Subcutaneous abdominal adipose tissue (tissue), 5 donors: Measurements from ENCODE around the gene TUBG2.

ENCODE experiments used
- H3K27ac ChIP-seq: one replicate; pipeline ENCODE4 v1.7.0; 2013; ENCODE audit warnings: low read depth, mild to moderate bottlenecking, inconsistent platforms, low read length, moderate library complexity
- H3K27me3 ChIP-seq, 5 donors: one replicate each; pipeline ENCODE4 v1.7.0; 2013; ENCODE audit warnings: low read length in 5 of 5, inconsistent platforms in 1 of 5; ENCODE audit not compliant: control insufficient read depth in 5 of 5, insufficient read depth in 4 of 5
- H3K36me3 ChIP-seq, 5 donors: one replicate each; pipeline ENCODE4 v1.7.0; 2013; ENCODE audit warnings: low read length in 5 of 5; ENCODE audit not compliant: control insufficient read depth in 5 of 5, insufficient read depth in 5 of 5
- H3K4me1 ChIP-seq, 5 donors: one replicate each; pipeline ENCODE4 v1.7.0; 2013; ENCODE audit warnings: low read length in 5 of 5, mild to moderate bottlenecking in 3 of 5, moderate library complexity in 1 of 5; ENCODE audit not compliant: control insufficient read depth in 5 of 5, insufficient read depth in 5 of 5
- H3K4me3 ChIP-seq, 5 donors: one replicate each; pipeline ENCODE4 v1.7.0; 2013; ENCODE audit warnings: low read length in 5 of 5, low read depth in 1 of 5
- H3K9ac ChIP-seq, 5 donors: one replicate each; pipeline ENCODE4 v1.7.0; 2013; ENCODE audit warnings: low read length in 5 of 5, mild to moderate bottlenecking in 4 of 5, moderate library complexity in 3 of 5
- H3K9me3 ChIP-seq, 5 donors: one replicate each; pipeline ENCODE4 v1.7.0; 2013; ENCODE audit warnings: low read length in 5 of 5; ENCODE audit not compliant: control insufficient read depth in 5 of 5
- donor health status: healthy.
- donor health status: healthy.
- donor health status: healthy.
- donor health status: healthy.
- donor health status: healthy.

The TUBG2 gene

DNA sequence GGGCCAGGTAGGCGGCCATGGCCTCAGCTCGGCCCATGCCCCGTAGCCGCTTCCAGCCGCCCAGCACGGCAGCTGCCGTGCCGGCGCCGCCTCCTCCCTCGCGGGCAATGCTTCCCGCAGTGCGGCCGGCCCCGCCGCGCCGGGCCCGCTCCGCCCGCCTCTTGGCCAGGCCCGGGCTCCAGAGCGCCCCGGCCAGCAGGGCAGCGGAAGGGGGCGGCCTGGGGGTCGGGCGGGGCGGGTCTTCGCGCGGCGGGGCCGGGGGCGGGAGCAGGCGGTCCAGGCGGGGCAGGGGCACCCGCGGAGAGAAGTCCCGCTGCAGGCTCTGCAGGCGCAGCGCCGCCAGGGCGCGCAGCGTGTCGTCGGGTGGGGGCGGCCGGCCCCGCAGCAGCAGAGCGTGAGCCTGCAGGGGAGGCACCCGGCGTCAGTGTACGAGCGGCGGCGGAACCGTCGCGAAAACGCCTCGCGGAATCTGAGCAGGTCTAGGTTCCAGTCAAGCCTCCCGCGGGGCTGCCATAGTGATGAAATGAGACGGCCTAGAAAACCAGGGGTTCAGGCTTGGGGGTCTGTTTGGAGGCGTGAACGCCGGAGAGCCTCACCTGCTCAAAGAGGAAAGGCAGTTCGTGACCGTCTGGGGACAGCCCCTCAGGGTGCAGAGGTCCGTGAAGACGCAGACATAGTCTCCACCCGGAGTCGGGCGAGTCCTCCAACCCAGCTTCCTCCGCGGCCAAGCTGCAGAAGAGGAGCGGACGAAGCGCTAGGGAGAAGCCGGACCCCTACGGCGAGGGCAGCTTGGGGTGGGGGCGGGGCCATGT, 11.1 kb downstream of the TUBG2 start:
- H3K9ac ChIP-seq, result no peak overlapping the region
- no peaks in the 10 kb centered on the region for H3K9me3 ChIP-seq
- H3K36me3 ChIP-seq, result peaks cover 0 to 77% (median 66%) of the 10 kb centered on the region in 5 donors
- H3K27me3 ChIP-seq, result no peaks in the 10 kb centered on the region
- H3K27ac ChIP-seq, result no peak overlapping the region
- no peak overlapping the region for H3K4me3 ChIP-seq
- H3K4me1 ChIP-seq, result peaks cover 9 to 73% (median 53%) of the 10 kb centered on the region in 5 donors

- Histone ChIP-seq H3K36me3 (peaks cover 0 to 69% (median 60%) of the 10 kb centered on the region in 5 donors), H3K27ac (no peak overlapping the region), H3K4me1 (peaks cover 9 to 73% (median 54%) of the 10 kb centered on the region in 5 donors), H3K9me3 (no peaks in the 10 kb centered on the region), H3K27me3 (no peaks in the 10 kb centered on the region), H3K4me3 (no peak overlapping the region), H3K9ac (no peak overlapping the region)
Observed at GRCh38 chr17:42670789-42671657, 11.9 kb downstream of the TUBG2 start.

- Histone ChIP-seq H3K27me3 (no peaks in the 10 kb centered on the region), H3K27ac (no peak overlapping the region), H3K9me3 (no peaks in the 10 kb centered on the region), H3K9ac (no peak overlapping the region), H3K4me3 (no peak overlapping the region), H3K36me3 (peaks cover 0 to 58% (median 52%) of the 10 kb centered on the region in 5 donors), H3K4me1 (peaks cover 9 to 70% (median 50%) of the 10 kb centered on the region in 5 donors)
Observed at GRCh38 chr17:42672038-42672437, 13.0 kb downstream of the TUBG2 start.

- H3K27ac ChIP-seq, result peak overlapping the region; percentile 76
- peak overlapping the region in 1 of 5 donors; percentile 41 for H3K9ac ChIP-seq
- peaks cover 5 to 66% (median 46%) of the 10 kb centered on the region in 5 donors for H3K4me1 ChIP-seq
- peaks cover 0 to 48% (median 41%) of the 10 kb centered on the region in 5 donors for H3K36me3 ChIP-seq
- H3K4me3 ChIP-seq, result peak overlapping the region in 3 of 5 donors; percentile 94 to 96 (median 96)
- H3K27me3 ChIP-seq, result no peaks in the 10 kb centered on the region
- H3K9me3 ChIP-seq, result no peaks in the 10 kb centered on the region
Observed at GRCh38 chr17:42673266-42673884, 14.3 kb downstream of the TUBG2 start.

DNA sequence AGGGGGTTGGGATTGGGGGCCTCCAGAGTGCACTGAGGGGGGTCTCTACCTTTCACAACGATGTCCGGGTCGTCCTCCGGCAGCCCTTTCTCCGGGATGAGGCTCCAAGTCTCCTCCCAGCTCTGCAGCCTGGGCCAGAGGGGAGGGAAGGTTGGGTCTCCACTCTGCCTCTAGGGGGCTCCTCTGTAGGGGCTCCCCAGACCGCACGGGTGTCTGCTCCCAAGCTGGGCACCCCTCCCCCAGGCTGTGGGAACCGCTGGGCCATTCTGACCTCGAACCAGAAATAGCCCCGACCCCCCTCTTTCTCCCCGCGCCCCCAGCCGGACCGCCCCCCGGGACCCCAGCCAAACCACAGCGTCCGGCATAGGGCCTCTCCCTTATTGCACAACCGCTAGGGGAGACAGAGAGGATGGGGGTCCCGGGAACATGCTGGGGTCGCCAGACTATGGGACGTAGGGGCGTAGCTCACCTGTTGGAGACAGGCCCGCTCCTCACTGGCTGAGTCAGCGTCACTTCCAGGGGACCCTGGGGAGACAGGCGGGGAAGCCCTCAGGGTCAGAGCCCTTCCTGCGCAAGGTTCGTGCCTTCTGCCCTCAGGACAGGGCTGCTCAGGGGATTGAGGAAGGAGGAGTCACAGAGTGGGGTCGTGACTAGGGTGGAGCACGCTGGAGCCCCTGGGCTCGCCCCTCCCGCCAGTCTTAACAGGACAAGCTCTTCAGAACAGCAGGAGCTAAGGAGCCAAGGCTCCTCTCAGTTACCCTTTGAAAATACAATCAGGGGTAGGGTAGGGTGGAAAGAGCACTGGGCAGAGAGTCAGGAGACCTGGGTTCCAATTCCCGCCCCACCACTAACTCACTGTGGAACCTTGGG, 15.0 kb downstream of the TUBG2 start:
- peak overlapping the region; percentile 84 to 96 (median 94) for H3K4me3 ChIP-seq
- no peaks in the 10 kb centered on the region for H3K27me3 ChIP-seq
- peaks cover 5 to 66% (median 53%) of the 10 kb centered on the region in 5 donors for H3K4me1 ChIP-seq

DNA sequence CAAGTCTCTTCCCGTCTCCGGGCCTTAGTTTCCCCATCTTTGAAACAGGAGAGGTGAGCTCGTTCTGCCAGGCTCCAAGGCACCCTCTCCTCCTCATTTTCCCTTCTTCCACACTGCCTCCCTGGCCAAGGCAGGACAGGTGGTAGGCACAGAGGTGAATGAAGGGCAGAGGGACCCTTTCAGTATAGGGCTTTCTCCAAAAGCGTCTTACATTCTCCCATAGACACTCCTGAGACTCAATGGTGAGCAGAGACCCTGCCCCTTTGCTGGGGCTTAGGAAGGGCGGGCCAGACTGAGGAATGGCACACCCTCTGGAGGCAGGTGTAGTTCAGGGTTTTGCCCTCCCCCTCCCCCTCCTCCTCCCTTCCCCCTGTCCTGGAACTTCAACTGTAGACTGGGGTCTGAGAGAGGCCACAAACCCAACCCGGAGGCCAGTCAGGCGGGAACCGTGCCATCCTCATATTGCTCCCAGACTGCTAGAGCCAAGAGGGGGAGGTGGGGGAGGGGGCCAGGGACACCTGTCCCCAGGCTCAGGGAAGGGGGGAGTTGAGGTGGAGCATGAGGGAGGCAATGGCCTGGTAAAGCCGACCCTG, 15.8 kb downstream of the TUBG2 start:
- H3K27ac ChIP-seq, result peak overlapping the region; percentile 76
- peaks cover 5 to 70% (median 56%) of the 10 kb centered on the region in 5 donors for H3K4me1 ChIP-seq
- H3K27me3 ChIP-seq, result no peaks in the 10 kb centered on the region
- H3K36me3 ChIP-seq, result peaks cover 0 to 39% (median 33%) of the 10 kb centered on the region in 5 donors
- H3K9ac ChIP-seq, result peak overlapping the region; percentile 42 to 91 (median 80)
- peak overlapping the region; percentile 84 to 96 (median 94) for H3K4me3 ChIP-seq
- no peaks in the 10 kb centered on the region for H3K9me3 ChIP-seq

More for the DNA sequence above, 15.0 kb downstream of the TUBG2 start:
- H3K9ac ChIP-seq, result peak overlapping the region in 4 of 5 donors; percentile 42 to 87 (median 72)
- H3K36me3 ChIP-seq, result peaks cover 0 to 46% (median 40%) of the 10 kb centered on the region in 5 donors
- H3K27ac ChIP-seq, result peak overlapping the region; percentile 76
- no peaks in the 10 kb centered on the region for H3K9me3 ChIP-seq

GRCh38 chr17:42675348-42675964, 16.4 kb downstream of the TUBG2 start:
- H3K27me3 ChIP-seq, result no peaks in the 10 kb centered on the region

GRCh38 chr17:42675965-42676423, 16.9 kb downstream of the TUBG2 start:
- Histone ChIP-seq H3K4me3 (peak overlapping the region; percentile 91 to 96 (median 96)), H3K27ac (peak overlapping the region; percentile 76), H3K4me1 (peaks cover 7 to 77% (median 64%) of the 10 kb centered on the region in 5 donors), H3K36me3 (peaks cover 0 to 29% (median 24%) of the 10 kb centered on the region in 5 donors), H3K27me3 (no peaks in the 10 kb centered on the region), H3K9me3 (no peaks in the 10 kb centered on the region), H3K9ac (peak overlapping the region in 4 of 5 donors; percentile 46 to 91 (median 77))

More at GRCh38 chr17:42675348-42675964, 16.4 kb downstream of the TUBG2 start:
- H3K9me3 ChIP-seq, result no peaks in the 10 kb centered on the region
- peak overlapping the region in 4 of 5 donors; percentile 46 to 91 (median 77) for H3K9ac ChIP-seq
- H3K4me3 ChIP-seq, result peak overlapping the region; percentile 91 to 96 (median 96)
- peaks cover 7 to 76% (median 62%) of the 10 kb centered on the region in 5 donors for H3K4me1 ChIP-seq
- H3K36me3 ChIP-seq, result peaks cover 0 to 34% (median 30%) of the 10 kb centered on the region in 5 donors
- peak overlapping the region; percentile 76 for H3K27ac ChIP-seq
